ENCODE results near the gene SLC41A3.

Gene SLC41A3

GRCh38 chr3:126119008-126119675 lies 35.2 kb upstream of the SLC41A3 start:
- no peak for DNase-seq

- no peak for DNase-seq
These were observed 34.7 kb upstream of the SLC41A3 start for GRCh38 chr3:126118591-126118990.

GRCh38 chr3:126117786-126118185 lies 33.9 kb upstream of the SLC41A3 start:
- no peak for DNase-seq

GRCh38 chr3:126117212-126117611 lies 33.3 kb upstream of the SLC41A3 start:
- no peak for DNase-seq

- no peak for DNase-seq
These were observed 32.6 kb upstream of the SLC41A3 start for GRCh38 chr3:126116526-126116925.

GRCh38 chr3:126114443-126115386 lies 30.8 kb upstream of the SLC41A3 start:
- DNase-seq, result no peak

GRCh38 chr3:126113733-126114442 lies 30.0 kb upstream of the SLC41A3 start:
- DNase-seq, result no peak

- DNase-seq, result no peak
These were observed 29.3 kb upstream of the SLC41A3 start for GRCh38 chr3:126113238-126113555.

GRCh38 chr3:126112531-126113237 lies 28.8 kb upstream of the SLC41A3 start:
- no peak for DNase-seq

- no peak for DNase-seq
These were observed 27.9 kb upstream of the SLC41A3 start for GRCh38 chr3:126111566-126112475.

GRCh38 chr3:126111126-126111551 lies 27.2 kb upstream of the SLC41A3 start:
- no peak for DNase-seq

- no peak for DNase-seq
These were observed 26.7 kb upstream of the SLC41A3 start for GRCh38 chr3:126110431-126111125.

- no peak for DNase-seq
These were observed 25.9 kb upstream of the SLC41A3 start for GRCh38 chr3:126109880-126110235.

- DNase-seq, result no peak
These were observed 25.4 kb upstream of the SLC41A3 start for GRCh38 chr3:126109146-126109879.

GRCh38 chr3:126108676-126109050 lies 24.7 kb upstream of the SLC41A3 start:
- no peak for DNase-seq

- no peak for DNase-seq
These were observed 24.2 kb upstream of the SLC41A3 start for GRCh38 chr3:126107957-126108675.

GRCh38 chr3:126107203-126107939 lies 23.4 kb upstream of the SLC41A3 start:
- DNase-seq, result no peak

GRCh38 chr3:126106336-126107202 lies 22.6 kb upstream of the SLC41A3 start:
- no peak for DNase-seq
